Measurements from ENCODE around the gene PPIP5K2. TPM values are rescaled to one million over a fixed set of nuclear protein-coding genes. Genes with fewer than 3 reads are reported as not detected.

Gene PPIP5K2
- total and polyA plus RNA-seq, 2 donors (not counting 3 experiments of a cell fraction or from before 2014, with no cell fraction given), result 20.8 to 69.4 TPM

DNA sequence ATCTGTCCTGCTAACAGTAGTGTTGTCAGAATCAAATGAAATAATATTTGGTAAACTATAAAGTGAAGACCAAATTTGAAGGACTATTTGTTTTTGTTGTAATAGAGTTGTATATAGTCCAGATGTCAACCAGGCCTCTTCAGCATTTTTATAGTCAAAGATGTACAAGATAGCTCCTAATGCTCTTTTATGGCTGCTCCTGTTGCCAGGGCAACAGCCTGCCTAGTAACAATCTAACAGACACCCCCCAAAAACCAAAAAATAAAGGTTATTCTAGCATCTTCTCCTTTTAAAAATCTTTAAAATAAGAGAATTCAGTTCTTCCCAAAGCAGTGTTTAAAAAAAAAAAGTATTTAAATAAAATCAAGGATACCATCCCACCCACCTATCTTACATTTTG, 89.0 kb downstream of the PPIP5K2 start:
- dilution Hi-C loops (cut with MboI; ENCODE audit: extremely low pct_ligation_motif_present, low sequenced_read_pairs), result no loop called here
- BruUV-seq (replicated peaks), result no TSS peak
- CTCF ChIA-PET, result interaction anchor here (1.5 to 2.9 kb wide), 3 partner anchors 8 to 528 kb away, joined by 3 to 16 read pairs (median 10); no protein-coding TSS in a partner anchor

DNA sequence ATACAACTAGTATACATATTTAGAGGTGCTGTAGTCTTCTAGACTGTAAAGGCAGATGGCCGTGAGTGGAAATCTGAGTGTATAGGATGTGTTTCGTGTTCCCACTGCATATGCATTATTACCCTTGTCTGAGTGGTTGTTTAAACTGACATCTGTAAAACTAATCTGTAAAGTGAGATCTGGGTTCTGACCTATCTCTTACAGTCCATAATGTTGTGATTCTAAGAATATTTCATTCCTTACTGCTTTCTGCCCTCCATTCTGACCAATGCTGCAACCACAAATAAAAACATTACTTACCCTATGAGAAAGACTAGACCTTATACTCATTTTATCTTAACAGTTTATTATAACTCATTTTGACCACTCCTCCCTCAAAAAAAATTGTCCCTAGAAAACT, 90.9 kb downstream of the PPIP5K2 start:
- H2AFZ ChIP-seq (ENCODE audit: low read depth, low read length), result no peak overlapping the region
- H3K36me3 ChIP-seq (ENCODE audit: control insufficient read depth in 2 of 2, extremely low read depth in 1 of 2, insufficient read depth in 2 of 2, low read length in 2 of 2), result no peaks in the 10 kb centered on the region
- H3K9ac ChIP-seq (replicated peaks; ENCODE audit: extremely low read depth, insufficient read depth, low read length), result no peak overlapping the region
- H3K9me1 ChIP-seq (replicated peaks; ENCODE audit: control insufficient read depth, extremely low read depth, insufficient read depth, low read length), result no peaks in the 10 kb centered on the region
- H3K4me1 ChIP-seq (ENCODE audit: control insufficient read depth, extremely low read depth, insufficient read depth, low read length), result peaks cover 32% of the 10 kb centered on the region
- no peak overlapping the region for H3K27ac ChIP-seq (ENCODE audit: insufficient read depth, low read depth, low read length)
- CTCF ChIA-PET, result interaction anchor here (1.5 kb wide), 1 partner anchor 14 kb away, joined by 11 read pairs; no protein-coding TSS in a partner anchor
- no peaks in the 10 kb centered on the region for H4K20me1 ChIP-seq (replicated peaks; ENCODE audit: control insufficient read depth, extremely low read depth, insufficient read depth, low read length)
- intact Hi-C loops (cut with micrococcal nuclease) (no loop called here), dilution Hi-C loops (cut with MboI; ENCODE audit: extremely low pct_ligation_motif_present, low sequenced_read_pairs) (no loop called here)
- H3K4me2 ChIP-seq (ENCODE audit: insufficient read depth, low read length), result no peak overlapping the region
- H3K9me3 ChIP-seq (replicated peaks; ENCODE audit: control insufficient read depth, insufficient read depth, low read length), result no peaks in the 10 kb centered on the region
- H3K79me2 ChIP-seq (ENCODE audit: control insufficient read depth, insufficient read depth, low read length), result no peaks in the 10 kb centered on the region
- no TSS peak for BruUV-seq (replicated peaks)
- POLR2A ChIA-PET, result no interaction called here
- H3K4me3 ChIP-seq (replicated peaks in 1 of 3; ENCODE audit: insufficient read depth in 1 of 3, low read depth in 1 of 3, low read length in 3 of 3), result no peak overlapping the region
- H3K27me3 ChIP-seq (ENCODE audit: control insufficient read depth in 2 of 2, insufficient read depth in 2 of 2, low read length in 2 of 2), result no peaks in the 10 kb centered on the region
- FAIRE-seq (no peak), DNase-seq (ENCODE audit: low read depth, low spot score) (no peak)
- TF ChIP-seq JUN (IDR thresholded peaks at IDR 0.05; ENCODE audit: borderline replicate concordance, insufficient read depth, insufficient read length, low read depth) (no peak), POLR2AphosphoS5 (IDR thresholded peaks at IDR 0.05; ENCODE audit: insufficient read depth, low read depth, low read length) (no peak), GATA2 (IDR thresholded peaks at IDR 0.05; ENCODE audit: insufficient read depth, insufficient read length, low read depth, low read length) (no peak), MYC (IDR thresholded peaks at IDR 0.05; ENCODE audit: low read depth, low read length) (no peak), FOS (IDR thresholded peaks at IDR 0.05; ENCODE audit: borderline replicate concordance, insufficient read depth, low read length) (no peak), EZH2 (IDR thresholded peaks at IDR 0.05; ENCODE audit: borderline replicate concordance, low read depth, low read length, severe bottlenecking) (no peak), POLR2A (IDR thresholded peaks at IDR 0.05; ENCODE audit: low read depth, low read length) (no peak)
- TF ChIP-seq, protein P1, sequence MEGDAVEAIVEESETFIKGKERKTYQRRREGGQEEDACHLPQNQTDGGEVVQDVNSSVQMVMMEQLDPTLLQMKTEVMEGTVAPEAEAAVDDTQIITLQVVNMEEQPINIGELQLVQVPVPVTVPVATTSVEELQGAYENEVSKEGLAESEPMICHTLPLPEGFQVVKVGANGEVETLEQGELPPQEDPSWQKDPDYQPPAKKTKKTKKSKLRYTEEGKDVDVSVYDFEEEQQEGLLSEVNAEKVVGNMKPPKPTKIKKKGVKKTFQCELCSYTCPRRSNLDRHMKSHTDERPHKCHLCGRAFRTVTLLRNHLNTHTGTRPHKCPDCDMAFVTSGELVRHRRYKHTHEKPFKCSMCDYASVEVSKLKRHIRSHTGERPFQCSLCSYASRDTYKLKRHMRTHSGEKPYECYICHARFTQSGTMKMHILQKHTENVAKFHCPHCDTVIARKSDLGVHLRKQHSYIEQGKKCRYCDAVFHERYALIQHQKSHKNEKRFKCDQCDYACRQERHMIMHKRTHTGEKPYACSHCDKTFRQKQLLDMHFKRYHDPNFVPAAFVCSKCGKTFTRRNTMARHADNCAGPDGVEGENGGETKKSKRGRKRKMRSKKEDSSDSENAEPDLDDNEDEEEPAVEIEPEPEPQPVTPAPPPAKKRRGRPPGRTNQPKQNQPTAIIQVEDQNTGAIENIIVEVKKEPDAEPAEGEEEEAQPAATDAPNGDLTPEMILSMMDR (IDR thresholded peaks at IDR 0.05; ENCODE audit: extremely low read depth in 1 of 2, insufficient read depth in 1 of 2, low read depth in 1 of 2, low read length in 2 of 2), result no peak
- TF ChIP-seq, protein P2, sequence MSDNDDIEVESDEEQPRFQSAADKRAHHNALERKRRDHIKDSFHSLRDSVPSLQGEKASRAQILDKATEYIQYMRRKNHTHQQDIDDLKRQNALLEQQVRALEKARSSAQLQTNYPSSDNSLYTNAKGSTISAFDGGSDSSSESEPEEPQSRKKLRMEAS (IDR thresholded peaks at IDR 0.05; ENCODE audit: insufficient read depth, insufficient read length), result no peak

More for the DNA sequence above, 89.0 kb downstream of the PPIP5K2 start:
- DNase-seq (ENCODE audit: low read depth, low spot score), result no peak
- Histone ChIP-seq H3K36me3 (ENCODE audit: control insufficient read depth in 2 of 2, extremely low read depth in 1 of 2, insufficient read depth in 2 of 2, low read length in 2 of 2) (no peaks in the 10 kb centered on the region), H3K27ac (ENCODE audit: insufficient read depth, low read depth, low read length) (peak overlapping the region; percentile 36), H3K4me2 (ENCODE audit: insufficient read depth, low read length) (no peak overlapping the region), H4K20me1 (replicated peaks; ENCODE audit: control insufficient read depth, extremely low read depth, insufficient read depth, low read length) (no peaks in the 10 kb centered on the region), H3K4me3 (replicated peaks in 1 of 3; ENCODE audit: insufficient read depth in 1 of 3, low read depth in 1 of 3, low read length in 3 of 3) (no peak overlapping the region), H3K4me1 (ENCODE audit: control insufficient read depth, extremely low read depth, insufficient read depth, low read length) (peaks cover 27% of the 10 kb centered on the region), H2AFZ (ENCODE audit: low read depth, low read length) (no peak overlapping the region), H3K9ac (replicated peaks; ENCODE audit: extremely low read depth, insufficient read depth, low read length) (no peak overlapping the region), H3K9me1 (replicated peaks; ENCODE audit: control insufficient read depth, extremely low read depth, insufficient read depth, low read length) (no peaks in the 10 kb centered on the region), H3K27me3 (ENCODE audit: control insufficient read depth in 2 of 2, insufficient read depth in 2 of 2, low read length in 2 of 2) (no peaks in the 10 kb centered on the region), H3K79me2 (ENCODE audit: control insufficient read depth, insufficient read depth, low read length) (no peaks in the 10 kb centered on the region), H3K9me3 (replicated peaks; ENCODE audit: control insufficient read depth, insufficient read depth, low read length) (no peaks in the 10 kb centered on the region)
- intact Hi-C loops (cut with micrococcal nuclease), result no loop called here
- no peak for TF ChIP-seq FOS (IDR thresholded peaks at IDR 0.05; ENCODE audit: borderline replicate concordance, insufficient read depth, low read length)
- no peak for TF ChIP-seq EZH2 (IDR thresholded peaks at IDR 0.05; ENCODE audit: borderline replicate concordance, low read depth, low read length, severe bottlenecking)
- POLR2A ChIA-PET, result no interaction called here
- FAIRE-seq, result no peak
